K562 (cell line): ENCODE data around the gene CRADD. TPM values are rescaled to one million over a fixed set of nuclear protein-coding genes. Genes with fewer than 3 reads are reported as not detected.

Source experiments
- ATAC-seq: fragments of 200-7000 bp; cut with Tn5 transposase; 3 replicates; pipeline ENCODE4 v1.9.1; 2020; ENCODE audit warnings: moderate library complexity
- BruUV-seq: library from RNA; stranded (reverse); fragments of 400-500 nt; replicated peaks from 2 replicates; lab custom pipeline; 2021; lab: Mats Ljungman, UMichigan
- CTCF ChIA-PET: fragments of 300-600 bp; formaldehyde crosslinking; extraction: SDS; loops from one replicate; lab custom pipeline; 2021; ENCODE audit warnings: low intra/inter-chr PET ratio; lab: Yijun Ruan, JAX
- POLR2A ChIA-PET: fragments of 300-600, 350-650 bp; sonication (Branson Sonifier 250); formaldehyde crosslinking; extraction: SDS; loops from one replicate; lab custom pipeline; 2021; ENCODE audit warnings: antibody characterized with exemption, inconsistent platforms; lab: Yijun Ruan, JAX
- DNase-seq, 4 experiments: peaks; one replicate each; pipeline versions ENCODE4 v3.0.0 to v3.0.0-alpha.2; 2011 to 2018; ENCODE audit warnings: low spot score in 3 of 4, mixed read lengths in 3 of 4; ENCODE audit errors: extremely low read depth in 1 of 4
- FAIRE-seq: peaks from 2 replicates; lab custom pipeline; 2011; peaks lifted over from hg19 to GRCh38; lab: Jason Lieb, UNC
- H2AFZ ChIP-seq: 2 replicates; pipeline ENCODE4 v1.6.0; 2011; ENCODE audit warnings: low read depth, low read length, control low read depth, inconsistent platforms
- H3K27ac ChIP-seq: fragments of 200-600 bp; 3 replicates; pipeline ENCODE4 v1.8.0; 2011; ENCODE audit warnings: low read depth, mild to moderate bottlenecking, control low read depth, inconsistent platforms, low read length, moderate library complexity, mixed read lengths; ENCODE audit errors: extremely low read depth
- H3K27me3 ChIP-seq, 2 experiments: fragments of 300-600 bp in 1 of 2; 2 replicates in 1 of 2; 3 replicates in 1 of 2; pipeline versions ENCODE4 v1.6.0 to v1.8.0; 2011; ENCODE audit warnings: inconsistent platforms in 2 of 2, low read length in 2 of 2, mild to moderate bottlenecking in 1 of 2, mixed read lengths in 1 of 2, moderate library complexity in 1 of 2; ENCODE audit not compliant: control insufficient read depth in 2 of 2, insufficient read depth in 2 of 2
- H3K36me3 ChIP-seq: fragments of 300-600 bp; 3 replicates; pipeline ENCODE4 v1.8.0; 2011; ENCODE audit warnings: mild to moderate bottlenecking, low read length, inconsistent platforms; ENCODE audit not compliant: control insufficient read depth, insufficient read depth
- H3K4me1 ChIP-seq, 2 experiments: fragments of 200-600 bp in 1 of 2; replicated peaks in 1 of 2; 2 replicates in 1 of 2; 3 replicates in 1 of 2; pipeline versions ENCODE4 v1.5.1 to v1.8.0; 2011; ENCODE audit warnings: inconsistent platforms in 2 of 2, low read length in 2 of 2, mild to moderate bottlenecking in 1 of 2, mixed read lengths in 1 of 2, moderate library complexity in 1 of 2; ENCODE audit not compliant: control insufficient read depth in 2 of 2, insufficient read depth in 2 of 2
- H3K4me2 ChIP-seq: 2 replicates; pipeline ENCODE4 v1.6.1; 2011; ENCODE audit warnings: low read length, control low read depth, inconsistent platforms, mixed read lengths; ENCODE audit not compliant: insufficient read depth
- H3K4me3 ChIP-seq: fragments of 200-600 bp; sonication (generic), shearing (Covaris generic); 2 replicates; pipeline ENCODE4 v1.5.1; 2016; ENCODE audit warnings: control low read depth, inconsistent platforms
- H3K79me2 ChIP-seq: fragments of 200-600 bp; 3 replicates; pipeline ENCODE4 v1.8.0; 2011; ENCODE audit warnings: low read length, inconsistent platforms; ENCODE audit not compliant: control insufficient read depth, insufficient read depth
- H3K9ac ChIP-seq, 2 experiments: 2 replicates each; pipeline versions ENCODE4 v1.6.0 to v1.6.1; 2011; ENCODE audit warnings: low read depth in 2 of 2, low read length in 2 of 2, control low read depth in 1 of 2, inconsistent platforms in 1 of 2, mild to moderate bottlenecking in 1 of 2, mixed read lengths in 1 of 2; ENCODE audit not compliant: insufficient read depth in 1 of 2
- H3K9me1 ChIP-seq: one replicate; pipeline ENCODE4 v1.6.0; 2011; ENCODE audit warnings: inconsistent platforms, mild to moderate bottlenecking, low read length, moderate library complexity; ENCODE audit not compliant: control insufficient read depth, insufficient read depth
- H3K9me3 ChIP-seq: replicated peaks from 2 replicates; pipeline ENCODE4 v1.5.1; 2011; ENCODE audit warnings: low read depth, low read length, inconsistent platforms; ENCODE audit not compliant: control insufficient read depth, insufficient read depth
- H4K20me1 ChIP-seq: replicated peaks from 2 replicates; pipeline ENCODE4 v1.6.1; 2011; ENCODE audit warnings: low read length, inconsistent platforms, mixed read lengths; ENCODE audit not compliant: control insufficient read depth, insufficient read depth
- ARHGAP35 ChIP-seq: fragments of 450-650 bp; IDR thresholded peaks from 2 replicates; pipeline ENCODE4 v1.6.1; 2018; ENCODE audit not compliant: partially characterized antibody
- CCAR2 ChIP-seq: fragments of 200-400 bp; formaldehyde crosslinking; IDR thresholded peaks from 2 replicates; pipeline ENCODE4 v1.6.1; 2017; ENCODE audit warnings: mild to moderate bottlenecking, low read depth, low read length
- CEBPG ChIP-seq, 3 experiments: fragments of 200-800 bp in 1 of 3; sonication (Bioruptor generic) in 1 of 3; sonication (generic) in 1 of 3; formaldehyde crosslinking in 1 of 3; IDR thresholded peaks in 2 of 3; conservative IDR thresholded peaks in 1 of 3; 2 replicates each; pipeline versions ENCODE4 v1.6.1 to v1.8.0; 2016 to 2022; ENCODE audit warnings: missing compliant biosample characterization in 2 of 3, missing genetic modification characterization in 2 of 3, mild to moderate bottlenecking in 1 of 3, missing genetic modification reagents in 1 of 3
- E2F8 ChIP-seq: fragments of 450-650 bp; IDR thresholded peaks from 2 replicates; pipeline ENCODE4 v1.7.1; 2018; ENCODE audit warnings: mild to moderate bottlenecking, low read depth; ENCODE audit not compliant: partially characterized antibody
- FOSL1 ChIP-seq: fragments of 200-800 bp; sonication (Bioruptor generic); conservative IDR thresholded peaks from 2 replicates; pipeline ENCODE4 v1.6.1; 2016; ENCODE audit warnings: missing genetic modification characterization, missing compliant biosample characterization
- NCOA6 ChIP-seq: fragments of 450-650 bp; IDR thresholded peaks from 2 replicates; pipeline ENCODE4 v1.6.1; 2017; ENCODE audit warnings: mild to moderate bottlenecking
- PHB ChIP-seq: fragments of 250-450 bp; sonication (Bioruptor Pico); IDR thresholded peaks from 2 replicates; pipeline ENCODE4 v1.5.0; 2021
- RBM25 ChIP-seq: fragments of 200-400 bp; formaldehyde crosslinking; IDR thresholded peaks from 2 replicates; pipeline ENCODE4 v1.6.1; 2018; ENCODE audit warnings: low read length, low read depth, moderate library complexity; ENCODE audit not compliant: severe bottlenecking
- ZNF124 ChIP-seq: sonication (generic); formaldehyde crosslinking; IDR thresholded peaks from 2 replicates; pipeline ENCODE4 v1.8.1; 2022; ENCODE audit warnings: missing genetic modification reagents
- WGBS: fragments of 100-300 bp; shearing (Covaris generic); methylation state at CpG from one replicate; pipeline ENCODE4 v1.1.6; 2016; ENCODE audit warnings: low coverage, mixed read lengths; ENCODE audit not compliant: insufficient coverage; ENCODE audit errors: missing lambda C conversion rate; 5-methylcytosine and 5-hydroxymethylcytosine counted together
- in situ Hi-C: fragments of 300-500 bp; cut with MboI; formaldehyde crosslinking; loops from 4 replicates; pipeline ENCODE4 v1.15.0; 2018; ENCODE audit warnings: inconsistent platforms, mixed read lengths
- intact Hi-C: fragments of 100-400 bp; cut with micrococcal nuclease; formaldehyde crosslinking; loops from 2 replicates; pipeline ENCODE4 v1.14.2; 2022
- polyA plus RNA-seq, 8 experiments: library from polyadenylated mRNA; depleted of rRNA in 4 of 8; stranded (reverse) in 5 of 8; unstranded in 3 of 8; fragments of >200 nt; fragmentation: Nextera tagmentation in 2 of 8; fragmentation: Illumina TruSeq in 1 of 8; extraction: Ambion mirVana in 2 of 8; extraction: Trizol in 1 of 8; gene quantifications; 2 replicates each; pipeline versions ENCODE4 v1.2.1 to v1.2.3, GENCODE V29; 2011 to 2014; ENCODE audit warnings: inconsistent platforms in 1 of 8, missing spikeins in 1 of 8
- total RNA-seq, 7 experiments: library from RNA; depleted of rRNA in 6 of 7; stranded (reverse); fragments of >200 nt in 6 of 7; fragmentation: Illumina TruSeq in 2 of 7; extraction: Trizol in 2 of 7; gene quantifications; 2 replicates each; pipeline versions ENCODE4 v1.2.1 to v1.2.3, GENCODE V29; 2011 to 2021; ENCODE audit warnings: low replicate concordance in 1 of 7
- TF ChIP-seq, protein P1 (sequence below): fragments of 450-650 bp; formaldehyde crosslinking; IDR thresholded peaks from 2 replicates; pipeline ENCODE4 v1.4.0; 2022; ENCODE audit warnings: missing genetic modification characterization

CRADD gene
- total and polyA plus RNA-seq, 9 of the 15 experiments (the other 6 are each of a cell fraction or from before 2014, with no cell fraction given): 20.5 to 41.1 (median 25.9) TPM

- Histone ChIP-seq H3K36me3 (no peaks in the 10 kb centered on the region), H3K4me2 (no peak overlapping the region)
- TF ChIP-seq CEBPG (CRISPR knock-in tag; IDR thresholded peaks at IDR 0.05) (no peak), CEBPG (tag; conservative IDR thresholded peaks at IDR 0.05 in 1 of 2, IDR thresholded peaks at IDR 0.05 in 1 of 2) (0 out of 4 replicates have a peak, but pooled peaks of 1 of the 2 experiments have one; percentile 14), ZNF124 (no peak)
- TF ChIP-seq, all 486 proteins: peak for 1
- Histone ChIP-seq H3K4me3 (no peak overlapping the region), H3K27ac (no peak overlapping the region), H3K79me2 (no peaks in the 10 kb centered on the region), H2AFZ (no peak overlapping the region), H3K4me1 (no peaks in the 10 kb centered on the region; a peak in 3 of 5 replicates), H3K9ac (no peak overlapping the region), H3K9me1 (no peaks in the 10 kb centered on the region), H3K9me3 (no peaks in the 10 kb centered on the region; the same call in 1 of the 2 replicates), H3K27me3 (no peaks in the 10 kb centered on the region), H4K20me1 (no peaks in the 10 kb centered on the region)
- POLR2A ChIA-PET: interaction anchor here (1.2 to 1.8 kb wide), 4 partner anchors 8 to 53 kb away, joined by 3 to 8 read pairs (median 5); partner anchors contain the start of gene CRADD
- CTCF ChIA-PET: no interaction called here
- in situ Hi-C loops (no loop called here), intact Hi-C loops (no loop called here)
- DNase-seq: no peak
- WGBS: 43% methylated on average over 3 of the region's 3 CpGs
- no TSS peak for BruUV-seq
- no peak for ATAC-seq
- FAIRE-seq: no peak
Observed at GRCh38 chr12:93729934-93730333, 52.8 kb downstream of the CRADD start.

- POLR2A ChIA-PET: interaction anchor here (0.8 to 0.9 kb wide), 2 partner anchors 15 to 112 kb away, joined by 3 read pairs; no protein-coding TSS in a partner anchor
- Histone ChIP-seq H4K20me1 (no peaks in the 10 kb centered on the region), H3K4me1 (peaks cover 4 to 13% of the 10 kb centered on the region in 2 experiments; a peak in 4 of 5 replicates), H3K9me3 (no peaks in the 10 kb centered on the region; the same call in 1 of the 2 replicates), H3K27me3 (no peaks in the 10 kb centered on the region), H3K9ac (no peak overlapping the region), H3K9me1 (no peaks in the 10 kb centered on the region), H2AFZ (no peak overlapping the region), H3K4me3 (no peak overlapping the region), H3K27ac (no peak overlapping the region), H3K4me2 (no peak overlapping the region), H3K79me2 (peaks cover 13% of the 10 kb centered on the region; the same call in 1 of the 3 replicates), H3K36me3 (no peaks in the 10 kb centered on the region)
- DNase-seq (no peak), ATAC-seq (no peak), FAIRE-seq (no peak)
- BruUV-seq: no TSS peak
- 63% methylated on average over 3 of the region's 3 CpGs for WGBS
- in situ Hi-C loops: no loop called here
- intact Hi-C loops: no loop called here
- CTCF ChIA-PET: interaction anchor here (0.6 kb wide), 1 partner anchor 1253 kb away, joined by 3 read pairs; no protein-coding TSS in a partner anchor
- TF ChIP-seq CCAR2 (no peak), PHB (no peak), RBM25 (no peak), NCOA6 (no peak), E2F8 (no peak), FOSL1 (tag) (no peak), ARHGAP35 (no peak)
- TF ChIP-seq, protein P1, sequence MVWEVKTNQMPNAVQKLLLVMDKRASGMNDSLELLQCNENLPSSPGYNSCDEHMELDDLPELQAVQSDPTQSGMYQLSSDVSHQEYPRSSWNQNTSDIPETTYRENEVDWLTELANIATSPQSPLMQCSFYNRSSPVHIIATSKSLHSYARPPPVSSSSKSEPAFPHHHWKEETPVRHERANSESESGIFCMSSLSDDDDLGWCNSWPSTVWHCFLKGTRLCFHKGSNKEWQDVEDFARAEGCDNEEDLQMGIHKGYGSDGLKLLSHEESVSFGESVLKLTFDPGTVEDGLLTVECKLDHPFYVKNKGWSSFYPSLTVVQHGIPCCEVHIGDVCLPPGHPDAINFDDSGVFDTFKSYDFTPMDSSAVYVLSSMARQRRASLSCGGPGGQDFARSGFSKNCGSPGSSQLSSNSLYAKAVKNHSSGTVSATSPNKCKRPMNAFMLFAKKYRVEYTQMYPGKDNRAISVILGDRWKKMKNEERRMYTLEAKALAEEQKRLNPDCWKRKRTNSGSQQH (CRISPR knock-in tag): no peak
Observed at GRCh38 chr12:93733358-93733757, 56.2 kb downstream of the CRADD start.
